Testis (tissue), 2 donors: Measurements from ENCODE around the gene ATP12A.

Experiments
- POLR2A ChIP-seq: fragments of 450-650 bp; IDR thresholded peaks from one replicate; pipeline ENCODE4 v1.6.1; 2017; ENCODE audit warnings: antibody characterized with exemption, mild to moderate bottlenecking, moderate library complexity
- TF ChIP-seq, protein P1 (sequence below), 3 experiments: fragments of 450-650 bp in 2 of 3; fragments of 200-600 bp in 1 of 3; sonication (generic) in 1 of 3; IDR thresholded peaks; one replicate each; pipeline ENCODE4 v1.5.1; 2016 to 2019; ENCODE audit warnings: antibody characterized with exemption in 3 of 3, mild to moderate bottlenecking in 2 of 3, moderate library complexity in 1 of 3

DNA sequence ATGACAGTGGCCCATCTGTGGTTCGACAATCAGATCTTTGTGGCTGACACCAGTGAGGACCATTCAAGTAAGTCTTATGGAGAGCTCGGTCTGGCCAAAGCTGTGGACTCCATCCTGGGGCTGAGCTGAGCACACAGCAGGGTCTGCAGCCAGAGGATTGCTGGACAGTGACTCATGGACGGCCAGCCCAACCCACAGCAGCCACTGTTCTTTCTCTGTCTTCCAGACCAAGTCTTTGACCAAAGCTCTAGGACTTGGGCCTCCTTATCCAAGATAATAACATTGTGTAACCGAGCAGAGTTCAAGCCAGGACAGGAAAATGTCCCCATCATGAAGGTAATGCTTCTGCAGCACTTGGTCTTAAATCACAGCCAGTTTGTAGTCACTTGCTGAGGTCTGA is 12.4 kb downstream of the ATP12A start:
- TF ChIP-seq, protein P1, sequence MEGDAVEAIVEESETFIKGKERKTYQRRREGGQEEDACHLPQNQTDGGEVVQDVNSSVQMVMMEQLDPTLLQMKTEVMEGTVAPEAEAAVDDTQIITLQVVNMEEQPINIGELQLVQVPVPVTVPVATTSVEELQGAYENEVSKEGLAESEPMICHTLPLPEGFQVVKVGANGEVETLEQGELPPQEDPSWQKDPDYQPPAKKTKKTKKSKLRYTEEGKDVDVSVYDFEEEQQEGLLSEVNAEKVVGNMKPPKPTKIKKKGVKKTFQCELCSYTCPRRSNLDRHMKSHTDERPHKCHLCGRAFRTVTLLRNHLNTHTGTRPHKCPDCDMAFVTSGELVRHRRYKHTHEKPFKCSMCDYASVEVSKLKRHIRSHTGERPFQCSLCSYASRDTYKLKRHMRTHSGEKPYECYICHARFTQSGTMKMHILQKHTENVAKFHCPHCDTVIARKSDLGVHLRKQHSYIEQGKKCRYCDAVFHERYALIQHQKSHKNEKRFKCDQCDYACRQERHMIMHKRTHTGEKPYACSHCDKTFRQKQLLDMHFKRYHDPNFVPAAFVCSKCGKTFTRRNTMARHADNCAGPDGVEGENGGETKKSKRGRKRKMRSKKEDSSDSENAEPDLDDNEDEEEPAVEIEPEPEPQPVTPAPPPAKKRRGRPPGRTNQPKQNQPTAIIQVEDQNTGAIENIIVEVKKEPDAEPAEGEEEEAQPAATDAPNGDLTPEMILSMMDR (IDR thresholded peaks at IDR 0.05): no peak
- TF ChIP-seq POLR2A: no peak
